NCI-H345 treated with DMSO at 0.1 percent for 48 hours (cell line): ENCODE data around the gene ARFIP1.

ENCODE experiments used
- DNase-seq: peaks from one replicate; lab custom pipeline; 2025; ENCODE audit not compliant: unreplicated experiment; lab: John Stamatoyannopoulos, UW

ARFIP1 gene

GRCh38 chr4:152957437-152958171, 177.8 kb downstream of the ARFIP1 start:
- DNase-seq: no peak

- no peak for DNase-seq
These were observed 179.3 kb downstream of the ARFIP1 start for GRCh38 chr4:152959080-152959479.

GRCh38 chr4:152960082-152960481, 180.3 kb downstream of the ARFIP1 start:
- DNase-seq: no peak

- DNase-seq: no peak
These were observed 181.4 kb downstream of the ARFIP1 start for GRCh38 chr4:152961014-152961772.

GRCh38 chr4:152961773-152962115, 182.0 kb downstream of the ARFIP1 start:
- no peak for DNase-seq
